NT2/D1 (cell line): Measurements from ENCODE around the gene NAV2.

ENCODE experiments used
- DNase-seq: peaks from one replicate; pipeline ENCODE4 v3.0.0-alpha.2; 2011; ENCODE audit warnings: low read depth, low spot score
- H3K27me3 ChIP-seq: 2 replicates; pipeline ENCODE4 v1.6.0; 2011; ENCODE audit warnings: mild to moderate bottlenecking; ENCODE audit not compliant: insufficient read length, insufficient read depth
- H3K36me3 ChIP-seq: 2 replicates; pipeline ENCODE4 v1.6.1; 2011; ENCODE audit warnings: mild to moderate bottlenecking, low read length, mixed read lengths; ENCODE audit not compliant: insufficient read depth, insufficient read length
- H3K4me1 ChIP-seq: 2 replicates; pipeline ENCODE4 v1.5.1; 2011; ENCODE audit not compliant: insufficient read depth, insufficient read length
- H3K4me3 ChIP-seq: 2 replicates; pipeline ENCODE4 v1.5.1; 2011; ENCODE audit warnings: low read depth; ENCODE audit not compliant: insufficient read length
- H3K9ac ChIP-seq: 2 replicates; pipeline ENCODE4 v1.6.0; 2011; ENCODE audit warnings: low read depth; ENCODE audit not compliant: insufficient read length
- H3K9me3 ChIP-seq: 2 replicates; pipeline ENCODE4 v1.5.1; 2011; ENCODE audit warnings: mild to moderate bottlenecking, low read length; ENCODE audit not compliant: insufficient read depth
- SUZ12 ChIP-seq: IDR thresholded peaks from 2 replicates; pipeline ENCODE4 v1.6.1; 2011; ENCODE audit not compliant: insufficient read length, insufficient read depth; ENCODE audit errors: extremely low read depth
- YY1 ChIP-seq: IDR thresholded peaks from 2 replicates; pipeline ENCODE4 v1.6.1; 2011; ENCODE audit not compliant: insufficient read length, insufficient read depth
- ZNF274 ChIP-seq: IDR thresholded peaks from 2 replicates; pipeline ENCODE4 v1.6.1; 2011; ENCODE audit warnings: mild to moderate bottlenecking, low read depth, low read length

NAV2 gene

DNA sequence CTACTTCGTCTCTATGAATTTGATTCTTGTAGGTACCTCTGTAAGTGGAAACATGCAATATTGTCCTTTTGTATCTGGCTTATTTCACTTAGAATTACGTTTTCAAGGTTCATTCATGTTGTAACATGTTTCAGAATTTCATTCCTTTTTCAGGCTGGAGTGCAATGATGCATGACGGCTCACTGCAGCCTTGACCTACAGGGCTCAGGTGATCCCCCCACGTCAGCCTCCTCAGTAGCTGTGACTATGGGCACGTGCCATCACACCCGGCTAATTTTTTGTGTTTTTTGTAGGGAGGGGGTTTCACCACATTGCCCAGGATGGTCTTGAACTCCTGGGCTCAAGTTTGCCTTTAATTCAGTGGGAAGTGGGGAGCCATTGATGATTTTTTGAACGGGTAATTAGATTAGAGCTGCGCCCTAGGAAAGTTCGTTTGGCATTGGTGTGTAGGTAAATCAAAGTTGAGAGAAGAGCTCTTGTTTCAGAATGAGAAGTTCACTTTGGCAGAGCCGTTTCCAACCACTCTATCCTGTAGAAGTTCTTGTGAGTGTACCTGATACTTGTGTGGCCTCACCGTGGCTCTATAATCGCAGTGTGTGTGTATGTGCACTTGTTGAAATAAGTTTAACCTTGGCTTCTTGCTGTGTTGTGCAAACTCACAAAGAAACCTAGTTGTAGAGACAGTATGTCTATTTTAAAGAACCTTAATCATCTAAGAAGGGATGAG lies 115.9 kb downstream of the NAV2 start:
- peaks cover under 1% of the 10 kb centered on the region; the same call in 1 of the 2 replicates for H3K9me3 ChIP-seq
- no peaks in the 10 kb centered on the region for H3K4me1 ChIP-seq
- H3K36me3 ChIP-seq = peaks cover 6% of the 10 kb centered on the region
- TF ChIP-seq ZNF274 (no peak), YY1 (no peak), SUZ12 (no peak)
- no peak overlapping the region for H3K9ac ChIP-seq
- no peak for DNase-seq
- no peaks in the 10 kb centered on the region for H3K27me3 ChIP-seq
- H3K4me3 ChIP-seq = no peak overlapping the region

DNA sequence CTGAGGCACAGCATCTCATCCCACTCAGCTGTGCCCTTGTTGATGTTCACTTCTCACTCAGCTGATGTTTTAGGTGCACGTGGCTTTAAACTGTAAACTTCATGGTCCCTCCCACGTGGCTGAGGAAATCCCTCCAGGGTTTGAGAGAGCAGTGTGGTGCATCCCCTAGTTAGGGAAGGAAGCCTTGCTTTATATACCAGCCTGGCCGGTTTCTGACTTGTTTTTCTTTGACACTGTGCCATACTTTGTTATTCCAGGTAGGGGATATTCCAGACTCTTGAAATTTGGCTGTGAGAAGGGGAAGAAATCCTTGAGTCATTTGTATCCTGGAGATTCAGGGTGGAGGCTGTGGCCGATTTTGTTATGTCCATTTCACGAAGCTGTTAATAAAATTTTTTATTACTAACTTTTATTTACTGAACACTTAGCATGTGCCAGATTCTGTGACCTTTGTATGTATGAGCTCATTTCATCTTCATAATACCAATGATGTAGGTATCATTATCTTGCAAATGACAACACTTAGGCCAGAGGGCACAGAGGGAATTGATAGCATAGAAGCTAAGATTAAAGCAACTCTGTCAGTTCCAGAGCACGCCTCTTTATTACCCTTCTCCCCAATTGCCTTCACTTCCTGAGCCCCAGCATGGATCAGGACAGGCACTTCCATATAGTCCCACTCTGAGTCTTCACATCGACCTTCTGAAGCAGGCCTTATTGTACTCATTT lies 116.6 kb downstream of the NAV2 start:
- Histone ChIP-seq H3K4me1 (no peaks in the 10 kb centered on the region), H3K36me3 (peaks cover 12% of the 10 kb centered on the region), H3K4me3 (no peak overlapping the region), H3K27me3 (no peaks in the 10 kb centered on the region), H3K9ac (no peak overlapping the region), H3K9me3 (peaks cover 4% of the 10 kb centered on the region; the same call in 1 of the 2 replicates)
- TF ChIP-seq YY1 (no peak), ZNF274 (no peak), SUZ12 (no peak)
- no peak for DNase-seq

DNA sequence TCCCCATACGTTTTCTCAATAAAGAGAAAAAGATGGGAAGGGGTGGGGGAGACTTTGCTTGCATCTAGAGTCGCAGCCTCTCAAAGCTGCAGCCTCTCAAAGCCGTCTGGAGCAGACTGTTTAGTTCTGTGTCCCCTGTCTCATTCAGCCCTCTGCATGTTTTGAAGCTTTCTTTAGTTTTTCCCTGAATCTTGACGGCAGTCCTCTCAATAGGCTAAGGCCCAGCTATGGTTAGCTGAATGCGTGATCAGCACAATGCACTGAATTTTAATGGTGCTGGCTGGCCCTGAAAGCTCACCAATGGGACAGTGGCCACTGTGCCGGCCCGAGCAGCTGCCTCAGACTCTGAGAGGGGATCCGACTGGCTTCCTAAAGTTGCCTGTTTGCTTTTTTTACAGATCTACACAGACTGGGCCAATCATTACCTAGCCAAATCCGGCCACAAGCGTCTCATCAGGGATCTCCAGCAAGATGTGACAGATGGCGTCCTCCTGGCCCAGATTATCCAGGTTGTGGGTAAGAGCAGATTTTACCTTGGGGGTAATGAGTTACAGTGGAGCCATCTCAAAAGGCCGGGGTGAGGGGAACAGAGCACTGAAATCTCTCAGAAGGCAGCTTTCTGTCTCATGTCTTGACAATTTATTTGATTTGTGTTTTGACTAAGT lies 119.6 kb downstream of the NAV2 start:
- no peak overlapping the region for H3K9ac ChIP-seq
- H3K36me3 ChIP-seq = peaks cover 17% of the 10 kb centered on the region
- peaks cover 4% of the 10 kb centered on the region; the same call in 1 of the 2 replicates for H3K9me3 ChIP-seq
- no peaks in the 10 kb centered on the region for H3K4me1 ChIP-seq
- DNase-seq = no peak
- TF ChIP-seq SUZ12 (no peak), YY1 (no peak), ZNF274 (no peak)
- no peaks in the 10 kb centered on the region for H3K27me3 ChIP-seq
- no peak overlapping the region for H3K4me3 ChIP-seq

DNA sequence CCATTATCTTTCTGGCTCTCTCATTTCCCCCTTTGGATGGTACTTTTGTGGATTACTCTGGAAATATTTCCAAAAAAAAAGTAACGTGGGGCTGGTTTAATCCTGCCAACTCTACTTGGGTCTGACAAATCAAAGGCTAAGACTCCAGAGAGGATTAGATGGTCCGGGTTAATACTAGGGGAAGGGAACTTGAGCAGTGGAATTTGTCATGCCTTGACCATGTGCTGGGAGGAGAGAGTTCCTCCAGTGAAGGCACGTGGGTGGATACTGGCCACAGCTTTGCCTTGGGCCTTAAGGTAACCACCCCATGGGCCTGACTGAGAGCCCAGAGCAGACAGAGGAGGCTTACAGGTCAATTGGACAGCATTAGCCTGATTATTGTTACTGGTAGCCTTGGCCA lies 120.3 kb downstream of the NAV2 start:
- Histone ChIP-seq H3K27me3 (no peaks in the 10 kb centered on the region), H3K9me3 (peaks cover 4% of the 10 kb centered on the region; the same call in 1 of the 2 replicates), H3K36me3 (peaks cover 17% of the 10 kb centered on the region), H3K4me1 (no peaks in the 10 kb centered on the region), H3K9ac (no peak overlapping the region), H3K4me3 (no peak overlapping the region)
- no peak for DNase-seq
- no peak for TF ChIP-seq YY1
- no peak for TF ChIP-seq SUZ12
- no peak for TF ChIP-seq ZNF274

DNA sequence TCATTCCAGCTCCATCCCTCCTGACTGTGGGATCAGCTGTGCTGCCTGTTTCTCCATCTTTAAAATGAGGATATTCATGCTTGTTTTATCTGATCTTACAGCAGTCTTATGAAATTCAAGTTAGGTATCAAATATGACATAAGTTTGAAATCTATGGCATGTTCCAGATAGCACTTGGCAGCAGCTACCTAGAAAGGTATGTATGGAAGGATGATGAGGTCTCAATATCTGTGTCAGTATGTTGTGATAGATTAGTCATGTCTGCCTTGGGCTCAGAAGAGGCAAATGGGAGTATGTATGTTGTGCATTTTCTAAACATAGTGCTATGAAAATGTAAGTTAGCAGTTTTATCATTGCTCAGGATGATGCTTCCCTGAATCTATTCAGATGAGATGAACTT lies 122.1 kb downstream of the NAV2 start:
- peaks cover 4% of the 10 kb centered on the region; the same call in 1 of the 2 replicates for H3K9me3 ChIP-seq
- H3K36me3 ChIP-seq = peaks cover 17% of the 10 kb centered on the region
- no peaks in the 10 kb centered on the region for H3K4me1 ChIP-seq
- H3K9ac ChIP-seq = no peak overlapping the region
- DNase-seq = no peak
- TF ChIP-seq YY1 = no peak
- TF ChIP-seq ZNF274 = no peak
- TF ChIP-seq SUZ12 = no peak
- H3K27me3 ChIP-seq = no peaks in the 10 kb centered on the region
- no peak overlapping the region for H3K4me3 ChIP-seq

DNA sequence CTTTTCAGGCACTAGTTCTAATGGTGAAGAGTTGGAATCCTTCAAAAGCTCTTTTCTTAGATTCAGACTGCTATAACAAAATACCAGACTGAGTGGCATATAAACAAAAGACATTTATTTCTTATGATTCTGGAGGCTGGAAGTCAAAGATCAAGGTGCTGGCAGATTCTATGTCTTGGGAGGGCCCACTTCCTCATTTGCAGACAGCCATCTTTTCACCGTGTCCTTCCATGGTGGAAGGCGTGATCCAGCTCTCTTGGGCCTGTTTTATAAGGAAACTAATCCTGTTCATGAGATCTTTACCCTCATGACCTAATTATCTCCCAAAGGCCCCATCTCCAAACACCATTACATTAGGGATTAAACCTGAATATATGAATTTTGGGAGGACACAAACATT lies 124.0 kb downstream of the NAV2 start:
- no peak overlapping the region for H3K4me3 ChIP-seq
- H3K9me3 ChIP-seq = peaks cover 4% of the 10 kb centered on the region; the same call in 1 of the 2 replicates
- no peak for DNase-seq
- H3K4me1 ChIP-seq = no peaks in the 10 kb centered on the region
- TF ChIP-seq YY1 (no peak), ZNF274 (no peak), SUZ12 (no peak)
- H3K9ac ChIP-seq = no peak overlapping the region
- no peaks in the 10 kb centered on the region for H3K27me3 ChIP-seq
- peaks cover 17% of the 10 kb centered on the region for H3K36me3 ChIP-seq

DNA sequence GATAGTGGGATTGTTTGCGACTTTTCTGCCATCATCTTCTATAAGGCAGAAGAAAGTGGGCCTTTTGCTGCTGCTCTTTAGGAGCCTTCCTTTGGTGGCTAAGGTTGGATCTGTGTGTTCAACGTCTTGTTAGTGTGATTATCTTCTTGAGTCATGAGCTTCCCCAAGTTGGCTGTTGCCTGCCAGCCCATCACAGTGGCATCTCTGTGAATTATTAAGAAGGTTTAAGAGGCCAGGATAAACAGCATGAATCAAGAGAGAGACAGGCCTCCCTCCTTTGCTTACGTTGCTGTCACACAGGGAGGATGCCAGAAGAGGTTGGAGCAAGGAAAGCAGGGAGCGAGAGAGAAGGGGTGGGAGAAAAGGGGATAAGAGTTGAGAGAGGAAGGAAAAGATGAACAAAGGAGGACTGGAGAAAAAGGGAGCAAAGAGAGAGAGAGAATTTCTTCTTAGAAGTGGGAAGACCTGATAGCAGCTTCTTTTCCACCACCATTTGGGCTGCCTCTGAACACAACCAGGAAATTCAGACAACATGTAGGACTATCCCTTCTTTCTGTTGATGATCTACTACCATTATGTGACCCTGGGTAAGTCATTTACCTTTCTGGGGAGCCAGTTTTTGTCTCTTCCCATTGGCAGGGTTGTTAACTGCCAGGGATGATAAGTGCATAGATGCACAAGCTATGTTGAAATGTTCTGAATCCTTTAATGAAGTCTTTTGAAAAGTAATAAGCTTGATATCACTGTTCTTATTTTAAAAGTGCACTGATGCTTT lies 126.5 kb downstream of the NAV2 start:
- DNase-seq = no peak
- H3K9me3 ChIP-seq = no peaks in the 10 kb centered on the region
- no peak overlapping the region for H3K4me3 ChIP-seq
- H3K27me3 ChIP-seq = no peaks in the 10 kb centered on the region
- H3K9ac ChIP-seq = no peak overlapping the region
- no peaks in the 10 kb centered on the region for H3K4me1 ChIP-seq
- no peak for TF ChIP-seq ZNF274
- no peak for TF ChIP-seq SUZ12
- no peak for TF ChIP-seq YY1
- H3K36me3 ChIP-seq = peaks cover 5% of the 10 kb centered on the region
